Astrocyte of the spinal cord (primary cell): ENCODE results near the gene PLEKHG4B.

Experiments used
- DNase-seq: peaks from one replicate; pipeline ENCODE4 v3.0.0; 2011; ENCODE audit warnings: low read depth, low spot score
- H3K4me3 ChIP-seq: 2 replicates; pipeline ENCODE4 v1.5.1; 2011; ENCODE audit warnings: low read depth, mild to moderate bottlenecking, low read length, moderate library complexity
- CTCF ChIP-seq: IDR thresholded peaks from 2 replicates; pipeline ENCODE4 v1.5.1; 2012; ENCODE audit warnings: low read depth, mild to moderate bottlenecking, low read length, inconsistent platforms
- in situ Hi-C: cut with HindIII; loops from 2 replicates; pipeline ENCODE4 v1.10.0; 2017; ENCODE audit warnings: low sequenced_read_pairs

The PLEKHG4B gene

GRCh38 chr5:181566-181965 is 89.6 kb downstream of the PLEKHG4B start:
- DNase-seq = no peak
- no peak overlapping the region for H3K4me3 ChIP-seq
- no peak for TF ChIP-seq CTCF
- in situ Hi-C loops = no loop called here

DNA sequence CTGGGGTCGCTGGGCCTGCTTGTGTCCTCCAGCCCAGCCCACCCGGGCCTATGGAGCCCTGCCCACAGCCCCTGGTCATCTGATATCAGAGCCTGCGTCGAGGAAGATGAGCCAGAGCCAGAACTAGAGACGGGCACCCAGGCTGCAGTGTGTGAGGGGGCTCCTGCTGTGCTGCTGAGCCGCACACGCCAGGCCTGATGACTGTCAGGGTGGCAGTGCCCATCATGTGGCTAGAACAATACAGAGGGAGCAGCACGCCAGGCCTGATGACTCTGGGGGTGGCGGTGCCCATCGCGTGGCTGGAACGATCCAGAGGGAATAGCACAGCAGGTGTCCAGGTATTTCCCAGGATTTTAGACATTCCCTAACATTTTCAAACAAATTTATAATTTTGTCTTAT is 90.2 kb downstream of the PLEKHG4B start:
- no peak for TF ChIP-seq CTCF
- in situ Hi-C loops = no loop called here

GRCh38 chr5:184471-184870 is 92.5 kb downstream of the PLEKHG4B start:
- no peak overlapping the region for H3K4me3 ChIP-seq
- in situ Hi-C loops = no loop called here
- DNase-seq = no peak
- no peak for TF ChIP-seq CTCF

More for the DNA sequence above, 90.2 kb downstream of the PLEKHG4B start:
- H3K4me3 ChIP-seq = no peak overlapping the region
- no peak for DNase-seq

GRCh38 chr5:185095-186070 is 93.4 kb downstream of the PLEKHG4B start:
- in situ Hi-C loops = no loop called here
- no peak for TF ChIP-seq CTCF

GRCh38 chr5:186091-187041 is 94.4 kb downstream of the PLEKHG4B start:
- in situ Hi-C loops = no loop called here
- TF ChIP-seq CTCF = no peak
- no peak for DNase-seq
- no peak overlapping the region for H3K4me3 ChIP-seq

More at GRCh38 chr5:185095-186070, 93.4 kb downstream of the PLEKHG4B start:
- DNase-seq = no peak
- no peak overlapping the region for H3K4me3 ChIP-seq

DNA sequence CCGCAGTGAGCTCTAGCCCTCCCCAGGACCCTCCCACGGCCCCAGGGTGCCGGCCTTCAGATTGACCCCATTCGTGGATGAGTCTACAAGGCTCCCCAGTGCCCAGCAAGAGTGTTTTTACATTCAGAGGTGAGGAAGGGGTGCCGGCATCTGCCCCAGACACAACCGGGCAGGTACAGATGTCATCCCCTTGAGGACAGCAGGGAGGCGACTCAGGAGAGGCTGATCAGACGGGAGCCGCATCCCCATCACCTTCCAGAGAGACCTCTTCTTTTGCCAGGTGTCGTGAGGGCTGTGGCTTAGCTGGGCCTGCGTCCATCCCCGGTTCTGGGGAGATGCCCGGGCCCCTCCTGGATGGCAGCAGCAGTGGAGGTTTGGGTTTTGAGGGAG is 95.1 kb downstream of the PLEKHG4B start:
- in situ Hi-C loops = no loop called here
- DNase-seq = no peak
- no peak for TF ChIP-seq CTCF
- no peak overlapping the region for H3K4me3 ChIP-seq
